KG1 (cell line): Measurements from ENCODE around the gene TTC24.

ENCODE experiments used
- DNase-seq: peaks from one replicate; lab custom pipeline; 2025; lab: John Stamatoyannopoulos, UW

TTC24 gene

DNA sequence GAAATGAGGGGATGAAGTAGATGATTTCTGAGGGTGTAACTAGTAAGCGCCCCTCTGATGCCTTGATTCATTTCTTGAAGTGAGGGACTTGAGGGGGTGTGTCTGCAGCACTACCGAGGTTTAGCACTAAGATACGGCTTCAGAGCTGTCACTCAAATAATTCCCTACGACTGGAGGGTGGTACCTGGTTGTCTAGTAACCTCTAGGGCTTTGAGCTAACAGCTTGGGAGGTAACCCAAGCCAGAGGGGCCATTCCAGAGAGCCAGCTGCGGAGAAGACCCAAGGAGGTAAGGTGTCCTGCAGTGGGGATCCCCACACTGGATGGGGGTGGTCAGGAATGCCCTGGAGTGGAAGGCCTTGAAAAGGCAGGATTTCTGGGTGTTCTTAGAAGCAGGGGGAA is at the start of gene TTC24:
TTC24 (plus strand) TSS at position 252 of the 400 bp plus-strand sequence. CDS start 1,642 bp downstream, outside the sequence.
- DNase-seq = no peak

DNA sequence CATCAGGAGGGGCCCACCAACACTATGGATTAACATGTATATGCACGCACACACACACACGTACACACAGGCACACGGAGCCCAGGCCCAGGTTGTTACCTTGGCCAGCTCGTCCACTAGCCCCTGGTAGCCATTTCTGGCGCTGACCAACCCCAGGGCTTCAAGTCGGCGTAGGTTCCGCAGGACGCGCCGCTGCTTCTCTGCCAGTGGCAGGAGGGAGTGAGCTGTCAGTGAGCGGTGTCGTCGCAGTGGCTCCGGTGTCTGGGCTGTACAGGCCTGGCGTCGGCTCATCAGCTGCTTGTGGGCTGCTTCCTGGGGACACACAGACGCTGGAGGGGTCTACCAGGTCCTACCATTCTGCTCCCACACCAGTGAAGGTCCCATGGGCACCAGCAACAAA is 49.5 kb upstream of the TTC24 start:
- no peak for DNase-seq

DNA sequence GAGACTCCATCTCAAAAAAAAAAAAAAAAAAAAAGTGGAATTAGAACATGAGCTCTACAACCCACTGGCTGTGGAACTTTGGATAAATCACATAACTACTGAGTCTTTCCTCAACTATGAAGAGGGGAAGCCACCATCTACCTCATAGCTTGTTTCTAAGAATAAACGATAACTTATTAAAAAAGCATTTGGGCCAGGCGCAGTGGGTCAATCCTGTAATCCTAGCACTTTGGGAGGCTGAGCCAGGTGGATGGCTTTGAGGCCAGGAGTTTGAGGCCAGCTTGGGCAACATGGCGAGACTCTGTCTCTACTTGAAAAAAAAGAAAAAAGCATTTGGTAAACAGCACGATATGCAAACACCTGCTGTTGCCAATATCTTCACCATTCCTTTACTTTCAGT is 47.1 kb upstream of the TTC24 start:
- no peak for DNase-seq

DNA sequence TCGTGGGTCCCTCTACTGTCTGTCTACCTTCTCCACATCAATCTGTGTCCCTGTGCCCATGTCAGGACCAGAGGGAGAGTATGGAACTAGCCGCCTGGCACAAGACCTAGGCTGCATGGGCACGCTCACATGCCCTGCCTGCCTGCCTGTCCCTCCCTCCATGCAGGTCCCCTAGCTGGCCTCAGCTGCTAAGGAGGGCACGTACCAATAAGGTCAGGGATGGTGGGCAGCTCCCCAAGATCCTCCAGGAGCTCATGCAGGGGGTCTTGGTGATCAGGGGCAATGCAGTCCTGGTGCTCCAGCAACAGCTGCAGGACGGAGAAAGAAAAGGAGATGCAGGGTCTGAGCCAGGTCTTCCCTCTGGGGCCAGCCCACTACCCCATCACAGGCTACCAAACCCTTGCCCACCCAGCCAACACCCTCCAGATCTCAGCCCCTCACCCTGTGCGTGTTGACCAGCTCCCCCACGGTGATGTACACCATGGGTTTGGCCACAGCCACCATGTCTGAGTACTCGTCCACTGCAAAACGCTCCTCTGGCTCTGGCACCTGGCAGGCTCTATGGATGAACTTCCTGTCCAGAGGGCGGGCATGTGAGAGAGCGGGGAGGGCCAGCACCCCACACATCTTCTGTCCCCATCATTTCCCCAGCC is 45.8 kb upstream of the TTC24 start:
- DNase-seq = no peak

DNA sequence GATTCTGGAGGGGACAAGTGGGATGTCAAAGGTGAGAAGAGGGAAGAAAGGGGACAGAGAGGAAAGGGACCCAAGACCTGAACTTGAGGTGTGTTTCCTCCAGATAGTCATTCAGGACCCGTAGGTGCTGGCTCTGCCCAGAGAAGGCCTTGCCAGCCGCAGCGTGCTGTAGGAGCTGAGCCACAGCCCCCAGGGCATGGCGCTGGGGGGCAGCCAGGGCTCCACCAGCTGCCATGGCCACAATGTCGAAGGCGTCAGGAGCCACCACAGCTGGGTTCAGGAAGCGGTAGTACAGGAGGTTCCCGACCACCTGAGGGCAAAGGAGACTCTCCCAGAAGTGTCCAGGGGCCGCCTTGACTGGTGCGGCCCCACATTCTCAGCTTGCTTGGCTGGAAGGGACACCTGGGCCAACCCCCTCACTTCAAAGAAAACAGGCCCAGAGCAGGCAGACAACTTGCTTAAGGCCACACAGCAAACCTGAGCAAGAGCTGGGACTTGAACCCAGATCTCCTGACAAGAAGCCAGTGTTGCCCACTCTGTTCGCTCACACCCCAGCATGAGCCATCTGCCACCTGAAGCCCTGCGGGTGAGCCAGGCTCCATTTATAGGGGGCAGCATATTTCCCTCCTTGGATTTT is 45.0 kb upstream of the TTC24 start:
- no peak for DNase-seq

DNA sequence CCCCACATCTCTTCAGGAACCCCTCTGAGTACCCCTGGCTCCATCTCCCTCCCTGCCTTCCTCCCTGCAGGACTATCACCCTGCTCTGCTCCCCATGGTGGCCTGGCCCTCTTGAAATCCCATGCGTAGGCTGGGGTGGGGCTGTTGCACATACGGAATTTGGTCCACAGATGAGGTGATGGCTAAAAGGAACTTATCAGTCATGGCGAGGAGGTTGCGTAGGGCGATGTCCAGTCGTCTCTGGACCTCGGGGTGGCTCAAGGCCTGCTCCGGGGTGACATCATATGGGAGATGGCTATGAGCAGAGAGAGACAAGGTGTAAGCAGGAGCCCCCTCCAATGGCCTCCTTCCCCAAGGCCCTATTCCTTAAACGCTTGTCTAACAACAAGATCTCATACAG is 42.5 kb upstream of the TTC24 start:
- no peak for DNase-seq

DNA sequence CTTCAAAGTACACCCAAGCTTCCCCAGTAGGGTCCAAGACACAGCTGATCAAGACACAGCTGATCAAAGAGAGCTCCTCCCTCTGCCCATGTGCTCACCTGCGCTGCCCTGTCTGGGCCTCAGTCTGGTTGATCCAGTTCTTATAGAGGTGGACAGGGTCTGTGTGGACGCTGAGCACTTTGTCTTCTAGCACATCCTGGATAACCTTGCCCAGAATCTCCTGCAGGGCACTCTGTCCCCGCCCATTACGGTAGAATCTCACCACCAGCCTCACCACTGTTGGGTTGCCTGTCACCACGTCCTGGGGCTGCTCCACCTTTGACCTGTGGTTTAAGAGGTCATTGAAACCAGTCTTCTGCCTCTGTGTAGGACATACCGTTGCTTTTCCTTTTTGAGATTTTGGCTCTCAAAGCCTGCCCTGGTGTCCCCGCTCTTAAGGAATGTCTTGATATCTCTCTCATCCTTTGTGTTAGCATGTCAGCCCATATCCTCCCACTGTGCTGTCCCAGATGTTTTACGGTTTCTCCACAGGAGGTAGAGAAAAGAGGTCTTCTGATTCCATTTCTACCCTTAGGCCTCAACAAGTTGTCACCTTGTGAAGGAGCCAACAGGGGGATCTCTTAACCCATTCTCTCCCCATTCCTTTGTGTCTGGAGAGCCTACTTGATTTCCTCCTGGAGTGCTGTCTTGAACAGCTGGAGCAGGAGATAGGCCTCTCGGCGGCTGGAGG is 40.6 kb upstream of the TTC24 start:
- DNase-seq = no peak

DNA sequence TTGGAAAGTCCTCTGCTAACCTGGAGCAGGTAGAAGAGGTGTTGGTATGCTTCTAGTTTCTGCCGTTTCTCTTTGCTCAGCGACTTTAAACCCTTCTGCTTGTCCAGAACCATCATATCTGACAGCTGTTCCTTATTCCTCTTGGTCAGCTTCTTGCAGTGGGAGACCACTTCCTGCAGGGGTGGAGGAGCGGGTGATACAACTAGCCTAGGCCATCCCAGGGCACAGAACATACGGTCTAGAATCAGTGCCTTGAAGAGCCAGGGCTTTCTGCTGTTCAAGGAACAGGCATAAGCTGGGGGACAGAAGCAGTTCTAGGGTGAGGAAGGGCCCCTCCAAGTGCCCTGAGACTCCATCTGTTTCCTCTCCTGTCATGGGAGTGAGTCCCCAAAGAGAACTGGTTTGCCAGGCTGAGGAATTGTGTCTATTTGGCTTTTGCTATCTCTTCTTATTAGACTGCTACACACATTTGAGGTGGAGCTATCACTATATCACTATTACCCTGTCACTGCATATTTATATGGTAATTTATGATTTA is 39.6 kb upstream of the TTC24 start:
- no peak for DNase-seq

DNA sequence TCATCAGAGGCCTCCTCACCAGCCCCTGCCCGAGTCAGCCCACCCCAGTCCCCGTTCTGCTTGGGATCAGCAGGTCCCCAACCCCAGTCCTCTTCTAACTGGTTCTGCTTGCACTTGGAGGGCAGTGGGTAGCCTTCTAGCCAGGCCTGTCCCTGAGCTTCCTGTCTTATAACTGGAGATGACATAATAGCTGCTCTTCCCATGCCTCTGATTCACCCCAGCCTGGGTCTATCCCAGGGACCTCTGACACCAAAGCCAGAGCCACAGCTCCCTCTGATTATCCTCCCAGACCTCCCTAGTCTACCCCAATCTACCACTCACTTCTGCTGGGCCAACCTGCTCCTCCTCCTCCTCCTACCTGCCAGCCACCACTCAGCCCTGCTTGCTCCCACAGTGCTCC is 38.6 kb upstream of the TTC24 start:
- DNase-seq = no peak

DNA sequence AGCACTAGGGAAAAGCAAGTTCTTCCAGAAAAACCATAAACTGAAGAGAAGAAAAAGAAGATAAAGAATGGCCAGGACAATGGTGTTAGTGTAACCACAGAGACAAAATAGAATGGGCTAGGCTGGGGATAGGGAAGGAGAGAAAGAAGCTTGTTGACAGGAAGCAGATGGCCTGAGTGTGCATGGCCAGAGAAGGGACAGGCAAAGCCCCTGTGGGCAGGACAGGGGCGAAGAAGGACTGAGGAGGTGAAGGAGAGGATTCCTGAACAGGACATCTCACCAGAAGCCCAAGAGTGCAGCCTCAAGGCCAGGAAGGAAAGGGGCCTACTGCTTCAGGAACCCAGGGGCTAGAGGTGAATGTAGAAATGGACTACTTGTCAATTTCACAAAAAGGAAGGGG is 36.5 kb upstream of the TTC24 start:
- no peak for DNase-seq

DNA sequence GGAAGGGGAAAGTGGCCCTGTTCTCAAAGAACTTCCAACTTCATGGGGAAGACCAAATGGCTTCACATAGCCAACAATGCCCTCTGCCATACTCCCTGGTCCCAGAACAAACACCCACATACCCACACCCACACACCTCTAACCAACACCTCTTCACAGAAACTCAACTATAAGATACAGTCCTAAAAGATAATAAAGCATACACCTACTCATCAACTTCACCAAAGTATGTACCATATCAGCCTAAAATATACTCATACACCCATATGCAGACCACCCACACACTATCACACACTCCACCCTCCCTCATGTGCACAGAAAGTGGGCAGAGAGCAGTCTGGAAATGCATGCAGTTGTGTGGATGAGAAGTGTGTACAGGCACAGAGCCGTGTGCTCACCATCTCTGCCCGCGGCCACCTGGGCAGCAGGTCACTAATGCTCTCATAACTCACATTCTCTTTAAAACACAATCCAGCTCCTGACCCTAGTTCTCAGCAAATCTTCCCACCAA is 34.9 kb upstream of the TTC24 start:
- no peak for DNase-seq

DNA sequence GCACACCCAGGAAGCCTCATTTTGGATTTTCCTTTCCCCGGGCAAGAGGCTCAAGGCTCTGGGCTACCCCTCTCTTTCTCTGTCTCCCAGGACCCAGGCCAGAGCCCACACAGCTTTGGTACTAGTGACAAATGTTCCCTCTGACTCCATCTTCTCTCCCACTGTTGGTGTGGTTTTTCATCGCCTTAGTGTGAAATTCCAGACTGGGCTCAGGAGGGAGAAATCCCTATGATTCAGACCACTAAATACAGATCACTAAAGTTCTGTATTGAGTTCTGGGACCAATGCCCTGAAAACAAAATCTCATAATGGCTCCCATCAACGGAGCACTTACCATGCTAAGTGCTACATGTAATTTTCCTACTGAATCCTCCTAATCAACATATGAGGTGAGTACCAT is 33.3 kb upstream of the TTC24 start:
- no peak for DNase-seq

DNA sequence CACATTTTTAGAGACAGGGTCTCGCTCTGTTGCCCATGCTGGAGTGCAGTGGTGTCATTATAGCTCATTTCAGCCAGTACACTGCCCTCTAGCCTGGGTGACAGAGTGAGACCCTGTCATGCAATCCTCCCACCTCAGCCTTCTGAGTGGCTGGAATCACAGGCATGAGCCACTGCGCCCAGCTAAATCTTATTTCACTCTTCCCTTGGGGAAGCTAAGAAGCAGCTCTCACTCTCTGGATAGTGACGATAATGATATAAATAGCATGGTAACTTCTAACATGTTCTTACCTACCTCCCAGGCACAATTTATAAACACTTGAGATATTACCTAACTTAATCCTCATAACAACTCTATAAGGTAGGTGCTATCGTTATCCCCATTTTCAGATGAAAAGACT is 32.1 kb upstream of the TTC24 start:
- DNase-seq = no peak

DNA sequence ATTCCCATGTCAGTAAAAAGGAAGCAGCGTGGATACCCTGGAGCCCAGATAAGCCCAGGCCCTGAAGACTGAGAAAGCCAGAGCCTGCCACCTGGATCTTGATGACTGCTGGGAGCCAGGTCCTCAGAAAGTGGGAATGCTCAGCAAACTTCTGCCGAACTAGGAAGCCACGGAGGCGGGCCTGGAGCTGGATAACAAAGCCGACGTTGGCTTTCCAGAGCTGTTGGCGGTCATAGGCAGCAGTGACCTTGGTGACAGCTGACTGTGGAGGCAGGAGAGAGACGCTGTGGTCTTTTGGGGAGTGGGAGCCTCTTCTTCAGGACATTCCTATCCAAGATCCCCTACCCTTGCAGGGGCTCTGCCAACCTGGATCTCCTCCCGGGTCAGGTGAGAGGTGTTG is 31.5 kb upstream of the TTC24 start:
- no peak for DNase-seq

DNA sequence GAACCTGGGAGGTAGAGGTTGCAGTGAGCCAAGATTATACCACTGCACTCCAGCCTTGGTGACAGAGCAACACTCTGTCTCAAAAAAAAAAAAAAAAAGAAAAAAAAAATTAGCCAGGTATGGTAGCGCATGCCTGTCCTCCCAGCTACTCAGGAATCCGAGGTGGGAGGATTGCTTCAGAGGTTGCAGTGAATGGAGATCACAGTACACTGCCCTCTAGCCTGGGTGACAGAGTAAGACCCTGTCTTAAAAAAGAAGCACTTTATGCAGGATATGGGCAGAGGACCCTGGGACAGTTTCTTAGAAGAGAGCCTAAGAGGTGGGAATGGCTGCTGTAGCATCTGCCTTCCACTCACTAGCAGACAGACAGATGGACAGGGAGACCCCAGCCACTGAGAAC is 30.1 kb upstream of the TTC24 start:
- no peak for DNase-seq

DNA sequence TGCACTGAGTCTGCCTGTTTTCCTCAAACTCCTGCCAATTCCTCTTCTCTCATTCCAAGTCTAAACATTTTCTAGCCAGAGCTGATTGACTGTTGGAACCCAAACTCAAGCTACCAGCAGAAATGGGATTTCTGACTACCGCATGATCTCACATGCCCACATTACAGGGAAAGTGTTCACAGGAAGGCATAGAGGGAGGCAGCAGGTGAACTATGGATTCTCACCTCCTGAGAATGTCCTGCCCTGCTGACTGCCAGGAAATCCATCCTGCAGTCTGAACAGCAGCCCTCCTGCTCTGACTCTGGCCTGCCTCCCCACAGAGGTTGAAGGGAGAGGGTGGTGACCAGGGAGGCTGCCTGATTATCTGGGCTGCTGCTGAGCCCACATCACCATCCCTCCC is 29.7 kb upstream of the TTC24 start:
- DNase-seq = no peak

DNA sequence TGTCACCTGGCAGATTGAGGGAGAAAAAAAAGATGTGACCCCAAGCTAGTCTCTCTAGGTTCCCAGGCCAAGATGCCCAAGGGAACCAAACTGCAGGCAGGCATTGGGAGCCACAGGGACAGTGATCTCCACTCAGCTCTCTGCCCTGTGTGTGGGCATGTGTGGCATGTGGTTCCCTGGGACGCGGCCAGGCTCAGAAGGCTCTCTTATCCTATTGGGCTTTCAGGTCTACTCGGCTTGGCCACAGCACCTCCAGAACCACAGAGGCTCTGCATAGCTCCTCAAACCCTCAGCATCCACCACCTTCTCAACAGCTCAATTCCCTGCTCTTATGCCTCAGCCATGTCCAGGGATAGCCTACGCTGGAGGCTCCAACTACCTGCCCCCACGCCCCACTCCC is 29.2 kb upstream of the TTC24 start:
- no peak for DNase-seq

DNA sequence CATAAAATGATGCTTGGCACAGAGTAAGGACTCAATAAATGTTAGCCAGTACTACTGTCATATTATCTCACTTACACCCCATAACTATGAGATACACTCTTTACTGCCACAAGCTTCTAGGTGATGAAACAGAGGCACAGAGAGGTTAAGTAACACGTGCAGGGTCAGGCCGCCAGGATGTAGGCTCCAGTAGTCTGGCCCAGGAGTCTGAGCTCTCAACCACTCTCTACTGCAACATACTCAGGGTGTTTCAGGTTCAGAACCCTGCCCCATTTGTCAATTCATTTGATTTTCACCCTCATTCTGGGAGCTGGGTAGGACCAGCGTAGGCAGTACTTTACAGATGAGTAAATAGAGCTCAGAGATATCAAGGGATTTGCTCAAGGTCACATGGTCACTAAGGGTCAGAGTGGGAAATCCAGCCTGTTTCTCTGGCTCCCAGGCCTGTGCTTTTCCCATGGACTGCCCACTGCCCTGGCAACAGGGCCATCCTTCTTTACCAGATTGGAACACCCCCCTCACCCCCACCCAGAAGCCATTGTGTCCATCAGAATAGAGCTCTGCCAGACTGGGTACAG is 28.4 kb upstream of the TTC24 start:
- DNase-seq = no peak

DNA sequence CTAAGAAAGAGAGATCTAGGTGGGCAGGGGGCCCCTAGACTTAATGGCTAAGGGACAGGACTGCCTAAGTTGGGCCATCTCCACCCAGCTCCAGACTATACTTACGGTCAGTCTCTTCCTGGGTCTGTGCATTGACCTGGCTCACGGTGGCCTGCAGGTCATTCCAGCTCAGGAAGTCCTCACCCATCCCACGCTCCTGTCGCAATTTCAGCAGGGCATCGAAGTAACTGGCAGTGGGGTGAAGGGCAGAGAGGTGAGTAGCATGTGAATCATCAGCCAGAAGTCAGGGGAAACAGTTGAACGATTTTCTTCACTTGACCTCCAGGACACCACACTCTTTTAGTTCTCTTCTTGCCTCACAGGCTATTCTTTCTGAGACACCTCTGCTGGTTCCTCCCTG is 27.7 kb upstream of the TTC24 start:
- no peak for DNase-seq

DNA sequence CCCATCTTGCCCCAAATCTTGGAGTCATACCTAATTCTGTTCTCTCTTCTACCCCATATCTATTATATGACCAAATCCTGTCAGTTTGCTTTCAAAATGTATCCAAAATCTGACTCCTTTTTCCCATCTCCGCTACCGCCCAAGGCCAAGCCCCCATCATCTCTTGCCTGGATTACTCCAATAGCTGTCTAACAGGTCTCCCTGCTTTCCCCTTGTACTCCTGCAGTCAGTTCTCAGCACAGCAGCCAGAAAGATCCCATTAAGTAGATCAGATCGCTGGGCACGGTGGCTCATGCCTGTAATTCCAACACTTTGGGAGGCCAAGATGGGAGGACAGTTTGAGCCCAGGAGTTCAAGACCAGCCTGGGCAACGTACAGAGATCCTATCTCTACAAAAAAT is 27.0 kb upstream of the TTC24 start:
- no peak for DNase-seq

DNA sequence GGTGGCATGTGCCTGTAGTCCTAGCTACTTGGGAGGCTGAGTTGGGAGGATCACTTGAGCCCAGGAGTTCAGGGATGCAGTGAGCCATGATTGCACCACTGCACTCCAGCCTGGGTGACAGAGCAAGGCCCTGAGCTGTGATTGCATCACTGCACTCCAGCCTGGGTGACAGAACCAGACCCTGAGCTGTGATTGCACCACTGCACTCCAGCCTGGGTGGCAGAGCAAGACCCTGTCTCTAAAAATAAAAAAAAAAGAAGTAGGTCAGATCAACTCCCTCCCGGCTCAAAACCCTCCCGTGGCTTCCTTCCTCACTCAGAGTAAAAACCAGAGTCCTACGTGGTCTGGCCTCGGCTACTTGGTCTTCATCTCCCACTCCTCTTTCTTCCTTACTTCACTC is 26.6 kb upstream of the TTC24 start:
- peak; percentile 14 for DNase-seq

DNA sequence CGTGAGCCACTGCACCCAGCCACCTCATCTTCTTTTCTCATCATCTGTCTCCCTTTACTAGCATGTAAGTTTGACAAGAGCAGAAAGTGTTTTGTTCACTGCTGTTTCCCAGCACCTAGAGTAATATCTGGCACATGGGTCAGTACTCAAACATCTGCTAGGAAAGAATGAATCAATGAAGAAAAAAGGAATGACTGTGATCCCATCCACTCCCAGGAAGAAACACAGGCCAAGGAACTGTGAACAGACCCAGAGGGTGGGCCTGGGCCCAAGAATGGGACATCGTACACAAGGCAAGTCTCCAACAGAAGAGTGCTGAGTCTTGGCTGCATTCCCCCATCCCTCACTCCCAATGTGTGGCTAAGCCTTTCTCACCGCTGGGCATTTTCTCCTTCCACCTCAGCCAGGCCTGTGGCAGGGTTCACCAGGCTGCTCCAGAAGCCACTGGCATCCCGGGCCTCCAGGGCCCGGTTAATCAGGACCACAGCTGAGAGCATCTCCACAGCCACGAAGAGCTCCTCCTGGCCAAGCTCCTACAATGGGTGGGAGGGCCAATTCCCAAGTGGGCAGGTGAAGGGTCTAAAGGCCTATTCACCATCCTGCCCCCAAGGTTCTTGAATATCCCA is 25.6 kb upstream of the TTC24 start:
- DNase-seq = no peak
